GM12878 (cell line): ENCODE results near the gene DCN. TPM values are rescaled to one million over a fixed set of nuclear protein-coding genes. Genes with fewer than 3 reads are reported as not detected.

Experiments used
- ATAC-seq: fragments of 200-7000 bp; cut with Tn5 transposase; 3 replicates; pipeline ENCODE4 v1.9.1; 2020; ENCODE audit warnings: mild to moderate bottlenecking, moderate library complexity
- BruUV-seq: library from RNA; stranded (reverse); fragments of 400-500 nt; replicated peaks from 2 replicates; lab custom pipeline; 2021; lab: Mats Ljungman, UMichigan
- CTCF ChIA-PET: fragments of 300-600 bp; sonication (Branson Sonifier 250); formaldehyde crosslinking; extraction: SDS; loops from one replicate; lab custom pipeline; 2021; ENCODE audit warnings: inconsistent platforms; lab: Yijun Ruan, JAX
- POLR2A ChIA-PET: fragments of 350-600 bp; formaldehyde crosslinking; extraction: SDS; loops from one replicate; lab custom pipeline; 2021; ENCODE audit warnings: inconsistent platforms; lab: Charles Lee
- RAD21 ChIA-PET: fragments of 300-600 bp; sonication (Branson Sonifier 250); formaldehyde crosslinking; loops from one replicate; lab custom pipeline; 2023; ENCODE audit warnings: antibody characterized with exemption; ENCODE audit not compliant: unreplicated experiment; lab: Charles Lee
- SMC1A ChIA-PET: fragments of 300-600 bp; sonication (Branson Sonifier 250); formaldehyde crosslinking; loops from one replicate; lab custom pipeline; 2023; ENCODE audit not compliant: unreplicated experiment, uncharacterized antibody; lab: Charles Lee
- DNase-seq: peaks from one replicate; pipeline ENCODE4 v3.0.0-alpha.2; 2011; ENCODE audit warnings: low read depth, low spot score
- FAIRE-seq: peaks from 3 replicates; lab custom pipeline; 2011; peaks lifted over from hg19 to GRCh38; lab: Jason Lieb, UNC
- H2AFZ ChIP-seq: 2 replicates; pipeline ENCODE4 v1.6.0; 2011; ENCODE audit warnings: low read depth, low read length, control low read depth; ENCODE audit not compliant: control insufficient read depth
- H3K27ac ChIP-seq: 2 replicates; pipeline ENCODE4 v1.5.1; 2011; ENCODE audit warnings: control low read depth; ENCODE audit not compliant: control insufficient read depth, insufficient read depth
- H3K27me3 ChIP-seq, 2 experiments: replicated peaks in 1 of 2; 2 replicates each; pipeline versions ENCODE4 v1.6.0 to v1.6.1; 2011; ENCODE audit warnings: low read length in 1 of 2; ENCODE audit not compliant: control insufficient read depth in 2 of 2, insufficient read depth in 2 of 2
- H3K36me3 ChIP-seq, 2 experiments: 2 replicates each; pipeline ENCODE4 v1.5.1; 2011; ENCODE audit warnings: low read length in 1 of 2; ENCODE audit not compliant: control insufficient read depth in 2 of 2, insufficient read depth in 2 of 2
- H3K4me1 ChIP-seq: 2 replicates; pipeline ENCODE4 v1.6.1; 2011; ENCODE audit warnings: mild to moderate bottlenecking, low read length, moderate library complexity, mixed read lengths; ENCODE audit not compliant: control insufficient read depth, insufficient read depth
- H3K4me2 ChIP-seq: 2 replicates; pipeline ENCODE4 v1.6.0; 2011; ENCODE audit warnings: control low read depth; ENCODE audit not compliant: control insufficient read depth, insufficient read depth
- H3K4me3 ChIP-seq: fragments of 200-600 bp; sonication (generic); 2 replicates; pipeline ENCODE4 v1.5.1; 2016
- H3K79me2 ChIP-seq: 2 replicates; pipeline ENCODE4 v1.6.0; 2011; ENCODE audit warnings: low read length; ENCODE audit not compliant: control insufficient read depth, insufficient read depth
- H3K9ac ChIP-seq: 2 replicates; pipeline ENCODE4 v1.8.0; 2011; ENCODE audit warnings: low read length, control low read depth, mixed read lengths; ENCODE audit not compliant: control insufficient read depth, insufficient read depth
- H3K9me3 ChIP-seq: replicated peaks from 3 replicates; pipeline ENCODE4 v1.5.1; 2011; ENCODE audit warnings: mild to moderate bottlenecking, low read length; ENCODE audit not compliant: control insufficient read depth, insufficient read depth
- H4K20me1 ChIP-seq: 2 replicates; pipeline ENCODE4 v1.6.0; 2011; ENCODE audit not compliant: control insufficient read depth, insufficient read depth
- CBX3 ChIP-seq: fragments of 200-600 bp; sonication (generic); IDR thresholded peaks from 2 replicates; pipeline ENCODE4 v1.6.1; 2016; ENCODE audit warnings: low read depth, borderline replicate concordance
- CBX5 ChIP-seq: sonication (generic); IDR thresholded peaks from 2 replicates; pipeline ENCODE4 v1.6.1; 2016; ENCODE audit warnings: low read depth, moderate library complexity, mild to moderate bottlenecking, inconsistent platforms
- CTCF ChIP-seq, 3 experiments: IDR thresholded peaks in 2 of 3; conservative IDR thresholded peaks in 1 of 3; 2 replicates each; pipeline ENCODE4 v1.5.1; 2011; ENCODE audit warnings: low read depth in 3 of 3, low read length in 3 of 3, mild to moderate bottlenecking in 3 of 3, control low read depth in 2 of 3, moderate library complexity in 2 of 3, inconsistent platforms in 1 of 3, mixed read lengths in 1 of 3; ENCODE audit not compliant: control insufficient read depth in 2 of 3, insufficient read depth in 1 of 3; ENCODE audit errors: extremely low read depth in 1 of 3
- EGR1 ChIP-seq, 2 experiments: IDR thresholded peaks; 1 replicate in 1 of 2; 2 replicates in 1 of 2; pipeline ENCODE4 v1.6.1; 2011 to 2012; ENCODE audit warnings: low read depth in 2 of 2, low read length in 2 of 2, borderline replicate concordance in 1 of 2, mild to moderate bottlenecking in 1 of 2, moderate library complexity in 1 of 2
- ELK1 ChIP-seq: IDR thresholded peaks from 2 replicates; pipeline ENCODE4 v1.6.1; 2012; ENCODE audit warnings: low read depth, low read length, improper control_type of control experiment
- FOXM1 ChIP-seq: IDR thresholded peaks from 2 replicates; pipeline ENCODE4 v1.6.1; 2012; ENCODE audit warnings: low read depth, mild to moderate bottlenecking, inconsistent platforms, low read length, moderate library complexity
- GATAD2B ChIP-seq: fragments of 450-650 bp; conservative IDR thresholded peaks from 2 replicates; pipeline ENCODE4 v1.6.1; 2017; ENCODE audit warnings: low read depth, mild to moderate bottlenecking, moderate library complexity
- JUNB ChIP-seq: IDR thresholded peaks from 2 replicates; pipeline ENCODE4 v1.6.1; 2016; ENCODE audit warnings: antibody characterized with exemption, mild to moderate bottlenecking
- MAX ChIP-seq: IDR thresholded peaks from 2 replicates; pipeline ENCODE4 v1.6.1; 2012; ENCODE audit warnings: low read depth, low read length, improper control_type of control experiment
- MXI1 ChIP-seq: fragments of 150-350 bp; IDR thresholded peaks from 2 replicates; pipeline ENCODE4 v1.6.1; 2011; ENCODE audit warnings: low read depth, mild to moderate bottlenecking, inconsistent platforms, low read length, improper control_type of control experiment
- NR2C2 ChIP-seq: IDR thresholded peaks from 2 replicates; pipeline ENCODE4 v1.6.1; 2011; ENCODE audit warnings: borderline replicate concordance, low read depth; ENCODE audit not compliant: control insufficient read depth, insufficient read length
- SREBF2 ChIP-seq: IDR thresholded peaks from 2 replicates; pipeline ENCODE4 v1.6.1; 2012; ENCODE audit warnings: mild to moderate bottlenecking, low read length
- TBL1XR1 ChIP-seq: IDR thresholded peaks from 2 replicates; pipeline ENCODE4 v1.6.1; 2012; ENCODE audit warnings: low read depth, low read length, improper control_type of control experiment
- ZNF207 ChIP-seq: fragments of 450-650 bp; IDR thresholded peaks from 2 replicates; pipeline ENCODE4 v1.6.1; 2014; ENCODE audit warnings: antibody characterized with exemption, mild to moderate bottlenecking, borderline replicate concordance
- ZNF274 ChIP-seq: IDR thresholded peaks from one replicate; pipeline ENCODE4 v1.8.0; 2011; ENCODE audit not compliant: insufficient read length, insufficient read depth
- WGBS: methylation state at CpG from one replicate; pipeline ENCODE4 v1.1.6; 2016; ENCODE audit warnings: low lambda C conversion rate; ENCODE audit not compliant: insufficient replicate concordance, insufficient coverage; ENCODE audit errors: missing lambda C conversion rate; 5-methylcytosine and 5-hydroxymethylcytosine counted together
- in situ Hi-C: fragments of 300-500 bp; cut with MboI; formaldehyde crosslinking; loops from 9 replicates; pipeline ENCODE4 v1.14.3; 2018; ENCODE audit warnings: mixed read lengths
- intact Hi-C: fragments of 100-400 bp; cut with micrococcal nuclease; formaldehyde crosslinking; loops from one replicate; pipeline ENCODE4 v1.14.2; 2022; ENCODE audit not compliant: unreplicated experiment
- polyA plus RNA-seq, 11 experiments: library from polyadenylated mRNA; depleted of rRNA in 4 of 11; unstranded in 6 of 11; stranded (reverse) in 5 of 11; fragments of >200 nt; fragmentation: Nextera tagmentation in 4 of 11; fragmentation: Illumina TruSeq in 1 of 11; extraction: Ambion mirVana in 4 of 11; extraction: Trizol in 1 of 11; gene quantifications; 1 replicate in 1 of 11; 2 replicates in 10 of 11; pipeline versions ENCODE4 v1.2.1 to v1.2.3, GENCODE V29; 2011 to 2016; ENCODE audit warnings: inconsistent platforms in 2 of 11, missing spikeins in 2 of 11, low read depth in 1 of 11
- total RNA-seq, 4 experiments: library from RNA; depleted of rRNA in 3 of 4; stranded (reverse); fragments of >200 nt in 3 of 4; fragmentation: Illumina TruSeq in 1 of 4; extraction: Trizol in 1 of 4; gene quantifications; 2 replicates each; pipeline versions ENCODE4 v1.2.1 to v1.2.3, GENCODE V29; 2013 to 2021
- TF ChIP-seq, protein P1 (sequence below): IDR thresholded peaks from 2 replicates; pipeline ENCODE4 v1.6.1; 2011; ENCODE audit warnings: mild to moderate bottlenecking, low read depth, low read length, moderate library complexity; ENCODE audit not compliant: insufficient replicate concordance
- TF ChIP-seq, protein P2 (sequence below): fragments of 450-650 bp; IDR thresholded peaks from 2 replicates; pipeline ENCODE4 v1.6.1; 2014; ENCODE audit warnings: mild to moderate bottlenecking

The DCN gene
- total and polyA plus RNA-seq, 10 of the 15 experiments (the other 5 are each of a cell fraction or from before 2014, with no cell fraction given) = 0.07 to 2.1 (median 0.75) TPM; not detected in 6

- TF ChIP-seq CBX3 (no peak), CBX5 (no peak), ELK1 (no peak), SREBF2 (no peak), CTCF (IDR thresholded peaks at IDR 0.05 in 2 of 3, conservative IDR thresholded peaks at IDR 0.05 in 1 of 3; ENCODE audit: control insufficient read depth in 2 of 3, extremely low read depth in 1 of 3, insufficient read depth in 1 of 3, low read depth in 3 of 3, low read length in 3 of 3) (no peak), ZNF274 (no peak), MAX (no peak)
These were observed 36.9 kb upstream of the DCN start (continued) for GRCh38 chr12:91219511-91219910.

DNA sequence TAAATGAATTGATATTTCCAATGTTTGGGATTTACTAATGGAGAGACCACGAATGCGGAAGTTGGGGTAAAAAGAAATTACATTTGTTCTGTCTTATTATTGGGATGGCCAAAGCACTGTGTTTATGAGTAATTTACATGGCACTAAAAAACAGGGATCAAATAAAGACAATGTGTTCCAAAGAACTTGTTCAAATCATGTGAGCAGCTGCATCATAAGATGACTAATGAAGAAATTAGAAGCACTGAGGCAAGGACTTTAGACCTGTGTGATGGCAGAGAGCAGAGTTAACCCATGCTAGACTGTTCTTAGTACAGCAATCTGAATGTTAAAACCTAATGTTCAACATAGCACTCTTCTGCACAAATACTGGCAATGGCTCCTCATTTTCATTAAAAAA is 34.3 kb upstream of the DCN start:
- no peak for TF ChIP-seq FOXM1
- TF ChIP-seq MXI1 = no peak
- no peak for TF ChIP-seq GATAD2B
- TF ChIP-seq, protein P1, sequence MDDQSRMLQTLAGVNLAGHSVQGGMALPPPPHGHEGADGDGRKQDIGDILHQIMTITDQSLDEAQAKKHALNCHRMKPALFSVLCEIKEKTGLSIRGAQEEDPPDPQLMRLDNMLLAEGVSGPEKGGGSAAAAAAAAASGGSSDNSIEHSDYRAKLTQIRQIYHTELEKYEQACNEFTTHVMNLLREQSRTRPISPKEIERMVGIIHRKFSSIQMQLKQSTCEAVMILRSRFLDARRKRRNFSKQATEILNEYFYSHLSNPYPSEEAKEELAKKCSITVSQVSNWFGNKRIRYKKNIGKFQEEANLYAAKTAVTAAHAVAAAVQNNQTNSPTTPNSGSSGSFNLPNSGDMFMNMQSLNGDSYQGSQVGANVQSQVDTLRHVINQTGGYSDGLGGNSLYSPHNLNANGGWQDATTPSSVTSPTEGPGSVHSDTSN = no peak
- no peak for TF ChIP-seq NR2C2
- no peak for TF ChIP-seq JUNB
- TF ChIP-seq EGR1 (IDR thresholded peaks at IDR 0.05; ENCODE audit: borderline replicate concordance in 1 of 2, low read depth in 2 of 2, low read length in 2 of 2) = no peak
- TF ChIP-seq ZNF207 = no peak
- TF ChIP-seq, protein P2, sequence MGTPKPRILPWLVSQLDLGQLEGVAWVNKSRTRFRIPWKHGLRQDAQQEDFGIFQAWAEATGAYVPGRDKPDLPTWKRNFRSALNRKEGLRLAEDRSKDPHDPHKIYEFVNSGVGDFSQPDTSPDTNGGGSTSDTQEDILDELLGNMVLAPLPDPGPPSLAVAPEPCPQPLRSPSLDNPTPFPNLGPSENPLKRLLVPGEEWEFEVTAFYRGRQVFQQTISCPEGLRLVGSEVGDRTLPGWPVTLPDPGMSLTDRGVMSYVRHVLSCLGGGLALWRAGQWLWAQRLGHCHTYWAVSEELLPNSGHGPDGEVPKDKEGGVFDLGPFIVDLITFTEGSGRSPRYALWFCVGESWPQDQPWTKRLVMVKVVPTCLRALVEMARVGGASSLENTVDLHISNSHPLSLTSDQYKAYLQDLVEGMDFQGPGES = no peak
- TF ChIP-seq TBL1XR1 = no peak
- 20% methylated on average over 2 of the region's 2 CpGs for WGBS
- H3K4me2 ChIP-seq = no peak overlapping the region
- in situ Hi-C loops (no loop called here), intact Hi-C loops (no loop called here)
- ATAC-seq (no peak), DNase-seq (no peak), FAIRE-seq (no peak)
- BruUV-seq = no TSS peak
- ChIA-PET RAD21 (no interaction called here), POLR2A (no interaction called here), CTCF (no interaction called here), SMC1A (interaction anchor here (0.9 kb wide), 1 partner anchor 174 kb away, joined by 3 read pairs; no protein-coding TSS in a partner anchor)
- no peaks in the 10 kb centered on the region; a peak in 1 of 4 replicates for H3K27me3 ChIP-seq
- no peaks in the 10 kb centered on the region for H3K4me1 ChIP-seq
- no peak overlapping the region for H3K9ac ChIP-seq
- no peaks in the 10 kb centered on the region for H3K79me2 ChIP-seq
- no peak overlapping the region for H3K4me3 ChIP-seq
- no peaks in the 10 kb centered on the region for H3K36me3 ChIP-seq
- no peaks in the 10 kb centered on the region for H4K20me1 ChIP-seq
- no peak overlapping the region for H3K27ac ChIP-seq
- H3K9me3 ChIP-seq = no peaks in the 10 kb centered on the region
- no peak overlapping the region for H2AFZ ChIP-seq
